ENCODE measurements around the gene ASCL2.

The ASCL2 gene

DNA sequence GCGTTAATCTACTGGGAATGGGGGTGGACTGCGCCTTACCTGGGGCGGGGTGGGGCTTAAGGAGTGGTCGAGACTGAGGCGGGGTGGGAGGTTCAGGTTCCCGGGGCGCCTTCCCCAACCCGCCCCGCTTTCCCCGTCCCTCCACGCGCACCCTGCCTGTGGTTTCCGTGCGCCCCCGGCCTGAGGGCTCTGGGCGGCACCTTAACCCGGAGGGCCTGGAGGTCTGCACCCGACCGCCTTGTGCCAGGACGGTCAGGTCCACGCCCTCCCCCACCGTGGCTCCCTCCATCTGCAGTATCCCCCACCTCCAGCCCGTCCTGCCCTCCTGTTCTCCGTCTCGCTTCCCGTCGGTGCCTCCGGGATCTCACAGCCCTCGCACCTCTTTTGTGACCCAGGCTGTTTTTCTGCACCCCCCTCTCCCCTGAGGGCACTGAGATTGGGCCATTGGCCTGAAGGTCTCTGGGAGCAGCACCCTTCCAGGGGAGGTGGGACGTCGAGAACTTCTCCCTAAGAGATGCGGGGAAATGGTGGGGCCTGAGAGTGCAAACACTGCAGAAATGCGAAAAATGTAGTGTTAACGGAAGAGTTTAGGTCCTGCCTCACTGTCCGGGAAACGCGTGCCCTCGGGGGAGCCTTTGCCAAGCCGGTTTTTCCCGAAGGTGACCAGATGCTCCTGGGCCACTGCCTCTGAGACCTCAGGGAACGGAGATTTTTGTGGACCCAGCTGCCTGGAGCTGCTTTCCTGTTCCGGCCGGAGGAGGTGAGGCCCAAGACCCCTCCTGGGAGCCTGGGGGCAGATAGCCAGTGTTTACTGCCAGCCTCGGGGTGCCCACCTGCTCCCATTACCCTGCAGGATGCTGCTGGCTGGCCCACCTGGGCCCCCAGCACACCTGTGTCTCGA, 1.2 kb upstream of the ASCL2 start:
- no peak for DNase-seq

DNA sequence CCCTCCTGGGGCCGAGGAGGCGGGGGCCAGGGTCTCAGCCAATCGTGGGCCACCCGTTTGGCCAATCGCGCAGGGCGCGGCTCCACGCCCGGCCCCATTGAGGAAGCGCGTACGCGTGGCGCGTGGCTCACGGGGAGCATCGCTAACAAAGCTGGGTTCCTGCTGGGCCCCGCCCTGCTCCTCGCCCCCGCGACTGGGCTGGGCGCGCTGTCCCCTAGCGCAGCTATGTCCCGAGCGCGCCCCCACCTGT, 614 bp upstream of the ASCL2 start:
- DNase-seq: no peak

GRCh38 chr11:2269601-2270321, 627 bp downstream of the ASCL2 start:
- peak; percentile 26 for DNase-seq

GRCh38 chr11:2268729-2269600, 1.4 kb downstream of the ASCL2 start:
- DNase-seq: no peak

DNA sequence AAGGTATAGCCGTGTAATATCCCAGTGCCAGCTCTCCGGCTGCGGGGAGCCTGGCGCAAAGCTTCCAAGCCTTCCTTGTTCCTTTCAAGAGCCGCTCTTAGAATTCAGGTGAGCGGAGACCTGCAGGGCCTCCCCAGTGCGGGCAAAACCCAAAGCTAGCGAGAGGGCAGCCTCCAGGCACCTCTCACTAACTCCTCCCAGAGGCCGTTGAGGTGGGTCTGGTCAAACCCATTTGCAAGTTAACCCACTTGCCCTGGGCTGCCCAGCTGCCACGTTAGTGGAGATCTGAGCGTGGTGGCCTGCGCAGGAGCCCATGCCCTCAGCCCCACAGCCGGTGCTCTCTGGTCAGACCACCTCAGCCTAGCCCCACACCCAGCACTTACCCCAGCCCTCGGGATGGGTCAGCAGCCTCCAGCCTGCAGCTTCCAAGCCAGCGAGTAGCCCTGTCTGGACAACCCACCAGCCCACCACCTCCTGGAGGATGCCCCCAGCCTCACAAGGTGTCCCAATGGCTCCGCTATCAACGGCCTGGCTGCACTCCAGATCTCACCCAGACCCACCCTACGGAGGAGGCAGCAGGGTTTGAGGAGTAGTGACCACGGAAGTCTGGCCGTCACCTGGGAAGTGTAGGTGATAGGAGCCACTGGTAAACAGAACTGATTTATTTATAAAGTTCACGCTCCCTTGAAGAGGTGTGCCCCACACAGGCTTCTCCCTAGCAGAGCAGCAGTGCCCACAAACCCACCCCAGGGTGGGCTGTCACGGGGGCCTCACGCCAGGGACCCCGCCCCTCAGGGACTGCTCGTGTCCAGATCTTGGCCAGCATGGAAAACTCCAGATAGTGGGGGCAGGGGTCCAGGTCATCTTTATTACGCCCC, 2.3 kb downstream of the ASCL2 start:
- DNase-seq: no peak

DNA sequence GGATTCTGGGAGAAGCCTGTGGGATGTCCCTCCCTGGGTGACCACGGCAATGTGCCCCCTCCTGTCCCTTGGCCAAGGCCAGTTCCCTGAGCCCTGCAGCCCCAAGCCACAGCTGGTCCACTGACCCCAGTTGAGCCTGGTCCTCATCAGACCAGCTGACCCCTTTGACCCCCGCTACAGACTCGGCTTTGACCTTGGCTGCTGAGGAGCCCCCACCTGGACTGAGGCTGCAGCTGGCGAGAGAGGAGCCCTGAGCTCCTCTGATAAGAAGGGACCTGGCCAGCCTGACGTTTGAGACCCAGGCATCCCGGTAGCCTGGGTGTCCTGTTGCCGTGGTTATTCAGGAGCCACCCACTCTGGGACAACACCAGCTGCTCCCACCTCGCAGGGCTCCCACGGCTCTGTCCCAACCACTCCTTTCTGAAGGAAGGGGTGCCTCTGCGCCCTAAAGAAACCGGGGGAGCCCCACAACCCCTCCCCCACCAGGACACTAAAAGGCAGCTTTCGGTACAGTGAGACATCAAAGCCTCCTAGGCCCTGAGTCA, 3.0 kb downstream of the ASCL2 start:
- DNase-seq: no peak

GRCh38 chr11:2266586-2267305, 3.6 kb downstream of the ASCL2 start:
- DNase-seq: no peak

DNA sequence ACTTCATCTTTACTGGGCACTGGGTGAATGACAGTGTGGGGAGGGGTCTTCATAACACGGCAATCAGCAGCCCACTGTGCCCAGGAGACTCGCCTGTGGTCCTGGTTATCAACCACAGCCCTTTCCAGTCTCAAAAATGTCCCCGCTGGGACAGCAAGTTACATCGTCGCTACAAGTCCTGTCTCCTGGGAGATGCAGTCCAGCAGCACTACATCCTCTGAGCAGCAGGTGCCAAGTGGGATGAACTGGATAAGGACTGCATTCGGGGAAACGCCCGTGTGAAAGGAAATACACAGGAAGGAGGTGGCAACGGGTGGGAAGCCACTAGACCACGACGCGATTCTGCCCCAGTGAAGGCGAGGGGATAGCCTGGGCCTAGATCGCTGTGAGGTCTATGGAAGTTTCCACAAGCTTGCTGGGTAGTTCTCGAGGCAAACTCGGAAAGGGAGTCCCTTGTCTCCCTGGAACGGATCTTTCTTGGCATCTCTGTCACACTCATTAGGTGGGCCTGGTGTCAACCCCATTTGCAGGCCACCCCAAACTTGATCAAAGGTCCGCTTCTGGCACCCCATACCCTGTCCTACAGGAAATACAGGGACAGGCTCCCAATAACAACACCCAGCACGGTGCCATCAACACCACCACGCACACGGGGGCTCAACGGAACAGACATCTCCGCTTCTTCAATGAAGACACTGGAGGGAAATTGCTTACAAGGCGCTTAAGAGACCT, 4.4 kb downstream of the ASCL2 start:
- DNase-seq: no peak

GRCh38 chr11:2265396-2265795, 5.0 kb downstream of the ASCL2 start:
- DNase-seq: no peak

- no peak for DNase-seq
These were observed 5.9 kb downstream of the ASCL2 start for GRCh38 chr11:2264366-2265053.

GRCh38 chr11:2263724-2264360, 6.5 kb downstream of the ASCL2 start:
- no peak for DNase-seq

GRCh38 chr11:2263071-2263565, 7.3 kb downstream of the ASCL2 start:
- DNase-seq: no peak

GRCh38 chr11:2262301-2263070, 7.9 kb downstream of the ASCL2 start:
- DNase-seq: no peak

GRCh38 chr11:2261436-2262230, 8.8 kb downstream of the ASCL2 start:
- no peak for DNase-seq

- DNase-seq: no peak
These were observed 9.7 kb downstream of the ASCL2 start for GRCh38 chr11:2260491-2261364.

DNA sequence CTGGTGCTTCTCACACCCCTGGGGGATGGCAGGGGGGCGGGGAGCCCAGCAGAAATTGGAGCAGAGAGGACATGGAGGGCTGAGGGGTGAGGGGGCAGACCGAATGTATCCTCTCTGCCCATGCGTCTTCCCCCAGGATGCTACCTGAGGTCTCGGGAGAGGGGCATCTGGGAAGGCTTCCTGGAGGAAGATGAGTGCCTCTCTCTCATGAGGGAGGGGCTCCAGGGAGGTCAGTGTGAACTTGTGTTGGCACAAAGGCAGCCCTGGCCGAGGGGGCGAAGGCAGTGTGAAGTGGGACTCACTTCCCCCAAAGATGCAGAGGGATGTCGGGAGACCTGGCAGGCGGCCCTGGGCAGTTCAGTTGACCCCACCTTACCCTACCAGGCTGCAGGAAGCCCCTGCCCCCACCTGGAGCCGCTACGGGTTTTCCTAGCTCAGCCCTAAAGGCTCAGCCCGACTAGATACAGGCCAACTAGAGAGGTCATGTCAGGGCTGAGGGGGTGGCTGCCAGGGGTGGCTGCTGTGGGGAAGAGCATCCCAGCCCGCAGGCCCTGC, 10.4 kb downstream of the ASCL2 start:
- no peak for DNase-seq

Measured in EL (cell line).